ENCODE results near the gene CCDC93. TPM values are rescaled to one million over a fixed set of nuclear protein-coding genes. Genes with fewer than 3 reads are reported as not detected.

Gene CCDC93
- total and polyA plus RNA-seq, 2 of the 4 experiments (the other 2 are of a cell fraction) = 8.1 to 17.2 TPM

DNA sequence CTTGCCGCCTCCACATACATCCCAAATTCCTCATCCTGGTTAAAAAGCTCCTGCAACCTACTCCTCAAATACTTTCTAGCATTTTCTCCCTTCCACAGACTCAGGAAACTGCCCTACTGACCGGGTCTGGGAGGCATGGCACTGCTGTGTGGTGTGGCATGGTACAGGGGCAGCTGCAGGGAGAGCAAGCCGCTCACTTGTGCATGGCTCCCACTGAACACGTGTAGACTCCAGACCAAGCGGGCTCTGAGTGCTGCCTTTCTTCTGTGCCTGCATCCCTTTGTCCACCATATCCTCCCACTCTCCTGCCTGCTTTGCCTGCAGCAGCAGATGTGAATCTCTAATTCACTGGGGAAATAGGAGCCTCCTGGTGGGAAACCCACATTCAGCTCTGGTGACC, 72.2 kb downstream of the CCDC93 start:
- no CpG with 5 or more reads among the region's 5 CpGs for WGBS, 2 experiments (ENCODE audit: extremely low coverage in 2 of 2, insufficient read length in 1 of 2)
- no peak overlapping the region for H3K23ac ChIP-seq (ENCODE audit: low read depth, low read length)
- no peak overlapping the region for H2AK5ac ChIP-seq (ENCODE audit: low read depth, low read length)
- peaks cover 5% of the 10 kb centered on the region; the same call in 1 of the 2 replicates for H3K9me1 ChIP-seq (ENCODE audit: insufficient read depth, low read length)
- H3K27ac ChIP-seq (ENCODE audit: insufficient read depth, low read length) = no peak overlapping the region
- no peak overlapping the region for H3K4me3 ChIP-seq (ENCODE audit: insufficient read depth, low read depth, low read length)
- intact Hi-C loops (cut with micrococcal nuclease) = loop anchor here (2.0 to 5.0 kb wide), 2 partner anchors 61 to 105 kb away; no protein-coding TSS in a partner anchor
- dilution Hi-C loops (cut with HindIII; ENCODE audit: low sequenced_read_pairs, unreplicated experiment) = no loop called here
- H3K9ac ChIP-seq (ENCODE audit: low read depth, low read length) = no peak overlapping the region
- no peak overlapping the region for H4K8ac ChIP-seq (ENCODE audit: low read depth in 2 of 2, low read length in 2 of 2)
- DNase-seq = no peak
- no peaks in the 10 kb centered on the region for H4K20me1 ChIP-seq (ENCODE audit: insufficient read depth, low read length)
- H2BK120ac ChIP-seq (ENCODE audit: low read depth, low read length) = no peak overlapping the region
- H2BK15ac ChIP-seq (ENCODE audit: low read depth, low read length) = no peak overlapping the region
- no peaks in the 10 kb centered on the region for H3K9me3 ChIP-seq (ENCODE audit: control insufficient read depth, insufficient read depth, low read length)
- no peak overlapping the region for H2BK20ac ChIP-seq (ENCODE audit: low read depth, low read length)
- POLR2A ChIA-PET (ENCODE audit: unreplicated experiment) = no interaction called here
- H4K5ac ChIP-seq (ENCODE audit: low read depth, low read length) = no peak overlapping the region
- CTCF ChIA-PET = interaction anchor here (1.0 to 2.4 kb wide), 2 partner anchors 11 to 62 kb away, joined by 3 to 10 read pairs; no protein-coding TSS in a partner anchor
- H3K4me2 ChIP-seq (ENCODE audit: low read depth, low read length) = no peak overlapping the region
- H3K79me1 ChIP-seq (ENCODE audit: low read depth in 1 of 2, low read length in 2 of 2) = no peaks in the 10 kb centered on the region; a peak in 1 of 4 replicates
- no peak overlapping the region for H2BK5ac ChIP-seq (ENCODE audit: low read depth, low read length, poor library complexity, severe bottlenecking)
- H2AFZ ChIP-seq (replicated peaks; ENCODE audit: low read length, poor library complexity) = no peak overlapping the region
- H3K18ac ChIP-seq (ENCODE audit: low read depth, low read length) = no peak overlapping the region
- ATAC-seq (ENCODE audit: low read depth) = no peak
- no peak overlapping the region for H4K91ac ChIP-seq (ENCODE audit: insufficient read depth, low read depth, low read length)
- H3K56ac ChIP-seq (ENCODE audit: extremely low read depth, insufficient read depth, low read length) = no peak overlapping the region
- peaks cover 8% of the 10 kb centered on the region for H3K4me1 ChIP-seq (ENCODE audit: control insufficient read depth, insufficient read depth, low read length)
- no peak overlapping the region for H3K14ac ChIP-seq (replicated peaks; ENCODE audit: low read depth, low read length)
- no peak overlapping the region for H2AK9ac ChIP-seq (replicated peaks; ENCODE audit: low read depth, low read length, poor library complexity)
- BruUV-seq (replicated peaks) = no TSS peak
- H3K4ac ChIP-seq (ENCODE audit: low read depth, low read length) = no peak overlapping the region
- H3K27me3 ChIP-seq (ENCODE audit: control insufficient read depth, insufficient read depth, low read length) = no peaks in the 10 kb centered on the region
- in situ Hi-C loops (cut with MboI; ENCODE audit: low sequenced_read_pairs) = loop anchor here (5.0 kb wide), 1 partner anchor 61 kb away; no protein-coding TSS in a partner anchor
- H3K36me3 ChIP-seq (ENCODE audit: control insufficient read depth, insufficient read depth, low read length) = peaks cover 44% of the 10 kb centered on the region
- TF ChIP-seq MAZ (IDR thresholded peaks at IDR 0.05; ENCODE audit: borderline replicate concordance, low read depth, low read length) (no peak), CHD1 (IDR thresholded peaks at IDR 0.05; ENCODE audit: low read depth, low read length) (no peak), RAD21 (IDR thresholded peaks at IDR 0.05; ENCODE audit: low read length) (no peak), FOS (IDR thresholded peaks at IDR 0.05; ENCODE audit: low read depth, low read length) (no peak), POLR2A (IDR thresholded peaks at IDR 0.05; ENCODE audit: low read depth, low read length) (no peak), NFE2L2 (IDR thresholded peaks at IDR 0.05; ENCODE audit: low read depth, low read length) (no peak), CEBPB (IDR thresholded peaks at IDR 0.05; ENCODE audit: low read depth, low read length) (no peak), RCOR1 (IDR thresholded peaks at IDR 0.05; ENCODE audit: insufficient replicate concordance, low read length) (no peak), MXI1 (IDR thresholded peaks at IDR 0.05; ENCODE audit: borderline replicate concordance, low read depth, low read length) (no peak), RFX5 (IDR thresholded peaks at IDR 0.05; ENCODE audit: low read depth, low read length) (no peak), MAFK (IDR thresholded peaks at IDR 0.05; ENCODE audit: low read depth, low read length) (no peak), BHLHE40 (IDR thresholded peaks at IDR 0.05; ENCODE audit: low read depth, low read length) (no peak), SMC3 (IDR thresholded peaks at IDR 0.05; ENCODE audit: low read depth, low read length) (no peak), CTCF (conservative IDR thresholded peaks at IDR 0.05; ENCODE audit: low read depth, low read length) (no peak)
- TF ChIP-seq, protein P1, sequence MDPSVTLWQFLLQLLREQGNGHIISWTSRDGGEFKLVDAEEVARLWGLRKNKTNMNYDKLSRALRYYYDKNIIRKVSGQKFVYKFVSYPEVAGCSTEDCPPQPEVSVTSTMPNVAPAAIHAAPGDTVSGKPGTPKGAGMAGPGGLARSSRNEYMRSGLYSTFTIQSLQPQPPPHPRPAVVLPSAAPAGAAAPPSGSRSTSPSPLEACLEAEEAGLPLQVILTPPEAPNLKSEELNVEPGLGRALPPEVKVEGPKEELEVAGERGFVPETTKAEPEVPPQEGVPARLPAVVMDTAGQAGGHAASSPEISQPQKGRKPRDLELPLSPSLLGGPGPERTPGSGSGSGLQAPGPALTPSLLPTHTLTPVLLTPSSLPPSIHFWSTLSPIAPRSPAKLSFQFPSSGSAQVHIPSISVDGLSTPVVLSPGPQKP (IDR thresholded peaks at IDR 0.05; ENCODE audit: borderline replicate concordance, low read depth, low read length) = no peak
- TF ChIP-seq, protein P2, sequence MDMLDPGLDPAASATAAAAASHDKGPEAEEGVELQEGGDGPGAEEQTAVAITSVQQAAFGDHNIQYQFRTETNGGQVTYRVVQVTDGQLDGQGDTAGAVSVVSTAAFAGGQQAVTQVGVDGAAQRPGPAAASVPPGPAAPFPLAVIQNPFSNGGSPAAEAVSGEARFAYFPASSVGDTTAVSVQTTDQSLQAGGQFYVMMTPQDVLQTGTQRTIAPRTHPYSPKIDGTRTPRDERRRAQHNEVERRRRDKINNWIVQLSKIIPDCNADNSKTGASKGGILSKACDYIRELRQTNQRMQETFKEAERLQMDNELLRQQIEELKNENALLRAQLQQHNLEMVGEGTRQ (IDR thresholded peaks at IDR 0.05; ENCODE audit: low read depth, low read length) = no peak

Data from IMR-90 (cell line).